Coronary artery (tissue), 2 donors: ENCODE measurements around the gene SPTBN1.

Experiments used
- DNase-seq: peaks from one replicate; pipeline ENCODE4 v3.0.0-alpha.2; 2017; ENCODE audit warnings: low spot score
- H3K27ac ChIP-seq, 2 donors: fragments of 200-600 bp; sonication (generic); one replicate each; pipeline ENCODE4 v1.5.1; 2016 to 2019
- H3K4me3 ChIP-seq: fragments of 200-600 bp; sonication (generic); 2 replicates; pipeline ENCODE4 v1.5.1; 2016; ENCODE audit warnings: mild to moderate bottlenecking, moderate library complexity
- TF ChIP-seq, protein P1 (sequence below): fragments of 200-600 bp; sonication (generic); IDR thresholded peaks from one replicate; pipeline ENCODE4 v1.5.1; 2019; ENCODE audit warnings: antibody characterized with exemption

The SPTBN1 gene

DNA sequence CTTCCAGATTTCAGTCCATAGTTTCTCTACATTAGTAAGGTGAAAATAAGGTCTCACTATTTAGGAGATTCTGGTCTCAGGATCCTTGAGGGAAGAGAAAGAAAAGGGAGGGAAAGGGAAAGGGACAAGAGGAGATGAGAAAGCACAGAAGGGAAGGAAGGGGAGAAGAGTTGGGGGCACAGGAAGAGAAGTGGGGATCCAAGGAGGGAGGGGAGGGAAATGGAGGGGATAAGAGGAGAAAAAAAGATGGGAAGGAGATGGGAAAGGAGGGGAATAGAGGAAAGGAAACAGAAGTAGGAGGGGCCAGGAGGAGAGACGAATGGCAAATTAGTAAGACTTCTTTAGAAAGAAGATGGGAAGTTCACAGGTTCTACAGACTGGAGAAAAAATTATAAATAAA is 39.2 kb upstream of the SPTBN1 start:
- TF ChIP-seq, protein P1, sequence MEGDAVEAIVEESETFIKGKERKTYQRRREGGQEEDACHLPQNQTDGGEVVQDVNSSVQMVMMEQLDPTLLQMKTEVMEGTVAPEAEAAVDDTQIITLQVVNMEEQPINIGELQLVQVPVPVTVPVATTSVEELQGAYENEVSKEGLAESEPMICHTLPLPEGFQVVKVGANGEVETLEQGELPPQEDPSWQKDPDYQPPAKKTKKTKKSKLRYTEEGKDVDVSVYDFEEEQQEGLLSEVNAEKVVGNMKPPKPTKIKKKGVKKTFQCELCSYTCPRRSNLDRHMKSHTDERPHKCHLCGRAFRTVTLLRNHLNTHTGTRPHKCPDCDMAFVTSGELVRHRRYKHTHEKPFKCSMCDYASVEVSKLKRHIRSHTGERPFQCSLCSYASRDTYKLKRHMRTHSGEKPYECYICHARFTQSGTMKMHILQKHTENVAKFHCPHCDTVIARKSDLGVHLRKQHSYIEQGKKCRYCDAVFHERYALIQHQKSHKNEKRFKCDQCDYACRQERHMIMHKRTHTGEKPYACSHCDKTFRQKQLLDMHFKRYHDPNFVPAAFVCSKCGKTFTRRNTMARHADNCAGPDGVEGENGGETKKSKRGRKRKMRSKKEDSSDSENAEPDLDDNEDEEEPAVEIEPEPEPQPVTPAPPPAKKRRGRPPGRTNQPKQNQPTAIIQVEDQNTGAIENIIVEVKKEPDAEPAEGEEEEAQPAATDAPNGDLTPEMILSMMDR: no peak
- no peak for DNase-seq
- Histone ChIP-seq H3K27ac (peak overlapping the region in 1 of 2 donors; percentile 63), H3K4me3 (no peak overlapping the region)

DNA sequence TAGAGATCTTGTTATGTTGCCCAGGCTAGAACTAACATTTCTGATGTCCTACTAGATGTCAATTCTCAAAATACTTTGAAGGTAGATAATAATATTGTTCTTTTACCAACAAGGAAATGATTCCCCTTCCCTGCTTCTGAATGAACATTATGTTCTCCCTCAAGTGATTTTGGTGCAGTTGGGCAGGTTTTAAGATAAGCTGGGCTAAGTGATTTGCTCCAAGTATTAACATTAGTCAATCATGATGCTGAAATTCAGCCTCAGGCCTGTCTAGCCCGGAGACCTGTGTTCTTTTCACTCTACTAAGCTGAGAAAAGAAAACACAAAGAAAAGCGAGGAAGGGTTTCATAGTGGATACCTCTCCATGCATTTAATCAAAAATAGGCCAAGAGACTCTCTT is 38.5 kb upstream of the SPTBN1 start:
- H3K4me3 ChIP-seq: no peak overlapping the region
- TF ChIP-seq, protein P1: no peak
- H3K27ac ChIP-seq: no peak overlapping the region
- DNase-seq: no peak

DNA sequence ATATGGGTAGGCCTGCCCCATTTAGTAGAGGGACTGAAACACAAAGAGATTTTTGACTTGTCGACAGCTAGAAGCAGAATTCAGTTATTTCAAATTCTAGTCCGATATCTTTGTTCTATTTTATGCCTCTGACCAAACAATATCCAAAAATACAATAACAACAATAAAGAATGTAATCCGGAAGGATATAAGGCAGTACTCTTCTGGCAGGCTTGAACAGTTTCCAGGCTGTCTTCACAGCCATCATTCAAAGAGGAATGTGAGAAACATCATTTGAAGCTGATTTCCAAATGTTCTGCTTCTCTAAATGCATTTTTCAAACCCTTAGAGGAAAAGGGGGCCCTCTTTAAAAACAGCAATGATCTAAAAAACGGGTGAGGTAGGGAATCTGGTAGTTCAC is 36.7 kb upstream of the SPTBN1 start:
- Histone ChIP-seq H3K27ac (peak overlapping the region in 1 of 2 donors; percentile 42), H3K4me3 (no peak overlapping the region)
- DNase-seq: no peak
- TF ChIP-seq, protein P1: no peak

DNA sequence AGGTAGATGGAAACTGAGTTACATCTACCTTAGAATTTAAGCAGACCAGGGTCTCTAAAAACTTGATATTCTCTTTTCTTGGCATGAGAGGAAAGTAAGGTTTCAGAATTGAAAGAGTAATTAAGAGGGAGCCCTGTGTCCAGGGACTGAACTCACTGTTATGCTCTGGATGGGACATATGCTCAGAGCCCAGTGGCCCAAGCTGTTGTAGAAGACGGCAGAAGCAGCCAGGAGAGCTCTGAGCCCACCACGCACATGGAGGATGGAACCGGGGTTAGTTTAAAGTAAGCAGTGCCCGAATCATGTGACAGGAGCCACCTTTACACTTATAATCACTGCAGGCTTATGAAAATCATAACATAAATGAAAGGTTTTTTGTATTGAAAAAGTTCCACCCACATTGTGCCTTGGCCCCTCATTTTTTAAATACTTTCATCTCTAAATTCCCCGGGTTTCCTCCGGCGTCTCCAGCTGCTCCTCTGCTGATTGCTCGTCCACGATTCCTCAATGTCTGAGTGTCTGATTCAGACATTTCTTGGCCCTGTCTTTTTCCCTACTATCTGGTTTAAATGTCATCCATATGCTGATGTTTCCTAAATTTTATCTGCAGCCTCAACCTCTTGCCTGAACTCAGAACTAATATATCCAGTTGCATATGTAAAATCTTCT is 36.1 kb upstream of the SPTBN1 start:
- Histone ChIP-seq H3K27ac (peak overlapping the region in 1 of 2 donors; percentile 42), H3K4me3 (no peak overlapping the region)
- DNase-seq: no peak
- TF ChIP-seq, protein P1: no peak

DNA sequence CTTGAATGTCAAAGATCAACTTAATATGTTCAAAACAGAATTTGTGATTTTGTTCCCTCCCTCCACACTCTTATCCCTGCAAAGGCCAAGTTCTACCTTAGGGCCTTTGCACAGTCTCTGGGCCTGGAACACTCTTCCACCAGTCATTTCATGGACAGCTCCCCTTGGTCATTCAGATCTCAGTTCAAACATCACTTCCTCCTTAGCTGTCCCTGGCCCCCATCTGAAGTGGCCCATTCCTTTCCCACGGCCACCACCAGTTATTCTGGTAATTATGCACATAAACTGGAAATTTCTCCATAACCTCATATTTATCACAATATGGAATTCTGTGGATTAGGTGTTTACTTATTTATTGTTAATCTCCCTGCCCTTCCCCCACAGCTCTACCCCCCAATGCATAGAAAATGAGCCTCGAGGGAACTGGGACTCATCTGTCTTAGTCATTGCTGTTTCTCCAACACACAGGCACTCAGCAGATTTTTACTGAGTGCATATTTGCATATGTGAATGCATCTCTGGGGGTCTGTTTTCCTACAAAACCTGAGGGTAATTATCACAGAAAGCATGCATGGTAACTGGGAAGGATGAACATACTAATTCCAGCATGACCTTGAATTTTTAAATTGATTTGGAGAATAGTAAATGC is 35.5 kb upstream of the SPTBN1 start:
- no peak overlapping the region for H3K27ac ChIP-seq
- no peak for DNase-seq
- TF ChIP-seq, protein P1: no peak
- no peak overlapping the region for H3K4me3 ChIP-seq

DNA sequence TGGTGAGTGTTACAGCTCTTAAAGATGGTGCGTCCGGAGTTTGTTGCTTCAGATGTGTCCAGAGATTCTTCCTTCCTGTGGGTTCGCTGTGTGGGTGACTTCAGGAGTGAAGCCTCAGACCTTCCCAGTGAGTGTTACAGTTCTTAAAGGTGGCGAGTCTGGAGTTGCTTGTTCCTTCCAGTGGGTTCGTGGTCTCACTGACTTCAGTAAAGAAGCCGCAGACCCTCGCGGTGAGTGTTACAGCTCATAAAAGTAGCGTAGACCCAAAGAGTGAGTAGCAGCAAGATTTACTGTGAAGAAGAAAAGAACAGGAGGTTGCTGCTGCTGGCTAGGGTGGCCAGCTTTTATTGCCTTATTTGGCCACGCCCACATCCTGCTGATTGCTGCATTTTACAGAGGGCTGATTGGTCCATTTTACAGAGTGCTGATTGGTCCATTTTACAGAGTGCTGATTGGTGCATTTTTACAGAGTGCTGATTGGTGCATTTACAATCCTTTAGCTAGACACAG is 34.0 kb upstream of the SPTBN1 start:
- no peak overlapping the region for H3K27ac ChIP-seq
- H3K4me3 ChIP-seq: no peak overlapping the region
- DNase-seq: no peak
- TF ChIP-seq, protein P1: no peak

DNA sequence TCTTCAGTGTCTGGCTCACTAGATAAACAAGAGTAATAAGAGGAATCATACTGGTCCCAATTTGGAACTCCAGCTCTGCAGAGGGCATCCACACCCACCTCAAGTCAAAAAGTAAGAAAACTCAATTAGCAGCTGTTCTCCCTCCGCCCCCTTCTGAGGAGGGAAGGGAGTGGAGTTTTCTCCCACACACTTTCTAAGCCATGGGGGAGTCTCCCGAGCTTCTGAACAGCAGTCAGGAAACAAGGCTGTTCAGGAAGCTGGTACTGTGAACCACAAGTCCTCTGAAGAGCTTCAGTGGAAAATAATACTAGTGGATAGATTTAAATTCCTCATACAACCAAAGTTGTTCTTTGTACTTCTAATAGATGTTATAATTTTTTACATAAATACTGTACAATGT is 32.9 kb upstream of the SPTBN1 start:
- TF ChIP-seq, protein P1: no peak
- no peak for DNase-seq
- no peak overlapping the region for H3K4me3 ChIP-seq
- peak overlapping the region in 1 of 2 donors; percentile 2 for H3K27ac ChIP-seq
